ENCODE measurements around the gene ARID1B.

ARID1B gene

DNA sequence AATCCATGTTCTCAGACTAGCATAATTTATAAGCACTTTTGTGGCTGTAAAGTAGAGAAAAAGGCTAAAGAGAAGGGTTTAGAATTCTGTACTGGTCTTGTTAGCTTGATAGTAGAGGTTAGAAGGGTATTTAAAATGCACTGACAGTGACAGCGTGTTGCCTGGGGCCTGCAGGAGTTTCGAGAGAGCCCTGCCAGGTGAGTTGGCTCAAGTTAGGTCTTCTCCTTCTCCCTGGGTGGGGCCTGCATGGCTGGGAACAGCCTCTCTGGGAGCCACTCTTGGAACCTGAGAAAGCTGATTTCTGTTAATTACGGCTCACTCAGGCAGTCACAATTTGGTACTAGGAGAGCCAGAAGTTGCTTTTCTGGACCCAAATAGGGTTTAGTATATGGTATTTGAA, 103.7 kb downstream of the ARID1B start:
- Histone ChIP-seq H3K9me3 (no peaks in the 10 kb centered on the region), H3K27me3 (ENCODE audit: low read depth) (no peaks in the 10 kb centered on the region), H3K36me3 (replicated peaks) (no peaks in the 10 kb centered on the region), H3K4me3 (no peak overlapping the region), H3K4me1 (peaks cover 9% of the 10 kb centered on the region; the same call in 1 of the 2 replicates)
- in situ Hi-C loops (cut with MboI; ENCODE audit: low sequenced_read_pairs) = no loop called here
- no peak for DNase-seq (ENCODE audit: low spot score in 2 of 2)

DNA sequence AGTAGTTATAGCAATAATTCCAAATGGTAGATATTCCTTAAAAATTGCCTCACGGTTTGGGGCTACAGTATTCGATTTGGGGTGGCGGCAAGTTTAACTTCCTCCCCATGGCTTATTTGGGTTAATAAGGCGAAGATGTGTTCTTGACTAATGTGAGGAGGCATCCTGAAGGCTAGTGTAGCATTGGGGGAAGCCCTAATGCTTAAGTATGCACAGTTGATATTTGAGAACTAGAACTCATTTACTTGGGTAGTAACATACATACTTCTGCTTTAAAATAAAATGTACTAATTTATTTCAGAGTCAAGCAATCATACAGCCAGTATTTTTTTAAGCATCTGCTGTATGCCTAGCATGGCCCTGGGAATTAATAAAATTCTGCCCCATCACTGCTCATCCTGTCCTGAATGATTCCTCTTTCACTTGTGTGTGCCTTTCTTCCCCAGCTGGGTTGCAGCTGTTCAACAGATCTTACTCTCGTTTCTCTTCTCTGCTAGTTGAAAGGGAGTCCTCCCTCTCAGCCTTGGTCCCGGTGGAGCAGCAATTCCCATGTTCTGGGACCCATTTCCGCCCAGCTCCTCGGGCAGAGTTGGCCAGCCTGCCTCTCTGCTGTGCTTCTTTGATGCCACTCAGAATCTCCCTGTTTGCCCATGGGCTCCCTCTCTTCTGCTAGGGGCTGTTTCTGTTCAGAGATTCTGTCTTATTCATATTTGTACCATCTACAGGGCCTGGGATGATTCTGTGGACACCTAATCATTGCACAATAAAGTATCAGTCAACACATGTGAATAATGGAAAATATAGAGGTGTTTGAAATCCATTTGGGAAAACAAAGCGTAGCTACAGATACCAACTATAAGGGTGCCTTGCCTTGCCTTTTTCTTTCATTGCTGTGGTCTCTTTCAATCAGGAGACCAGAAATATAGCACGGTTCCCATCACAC, 104.8 kb downstream of the ARID1B start:
- Histone ChIP-seq H3K27me3 (ENCODE audit: low read depth) (no peaks in the 10 kb centered on the region), H3K36me3 (replicated peaks) (no peaks in the 10 kb centered on the region), H3K4me3 (no peak overlapping the region), H3K4me1 (peaks cover 9% of the 10 kb centered on the region; the same call in 1 of the 2 replicates), H3K9me3 (no peaks in the 10 kb centered on the region)
- in situ Hi-C loops (cut with MboI; ENCODE audit: low sequenced_read_pairs) = no loop called here
- DNase-seq (ENCODE audit: low spot score in 2 of 2) = no peak

DNA sequence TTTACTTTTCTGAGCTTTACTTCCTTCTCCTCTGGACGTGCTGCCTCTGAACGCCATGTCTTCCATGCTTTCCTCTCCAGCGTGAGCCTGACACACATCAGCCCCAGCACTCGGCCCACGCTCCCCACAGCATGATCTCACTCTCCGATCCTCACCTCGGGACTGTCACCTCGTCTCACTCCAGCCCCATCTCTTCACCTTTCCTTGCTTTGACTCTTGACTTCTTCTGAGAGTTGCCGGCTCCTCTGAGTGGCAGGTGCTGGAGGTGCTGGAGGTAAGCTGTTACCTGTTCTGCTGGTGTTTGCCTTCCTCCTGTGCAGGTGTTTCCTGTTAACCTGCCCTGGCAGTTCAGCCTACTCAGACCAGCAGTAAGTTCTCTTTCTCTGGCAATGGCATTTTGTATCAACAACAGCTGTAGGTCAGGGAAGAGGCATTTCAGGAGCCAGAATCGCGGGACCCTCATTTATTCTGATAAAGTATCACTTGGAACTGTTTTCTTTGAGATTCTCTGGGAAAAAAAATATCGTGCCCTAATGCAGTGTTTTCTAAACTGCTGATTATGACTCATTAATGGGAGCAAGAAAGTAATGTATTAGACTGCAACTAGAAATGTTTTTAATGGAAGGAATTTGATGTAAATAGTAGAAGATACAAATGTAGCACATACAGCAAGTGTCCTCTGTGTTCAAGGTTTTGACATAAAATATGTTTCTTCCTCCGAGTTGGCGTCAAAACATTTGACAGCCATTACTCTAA, 106.5 kb downstream of the ARID1B start:
- in situ Hi-C loops (cut with MboI; ENCODE audit: low sequenced_read_pairs) = no loop called here
- Histone ChIP-seq H3K9me3 (no peaks in the 10 kb centered on the region), H3K4me3 (no peak overlapping the region), H3K36me3 (replicated peaks) (no peaks in the 10 kb centered on the region), H3K27me3 (ENCODE audit: low read depth) (no peaks in the 10 kb centered on the region), H3K4me1 (peaks cover 17% of the 10 kb centered on the region)
- DNase-seq (ENCODE audit: low spot score in 2 of 2) = no peak

DNA sequence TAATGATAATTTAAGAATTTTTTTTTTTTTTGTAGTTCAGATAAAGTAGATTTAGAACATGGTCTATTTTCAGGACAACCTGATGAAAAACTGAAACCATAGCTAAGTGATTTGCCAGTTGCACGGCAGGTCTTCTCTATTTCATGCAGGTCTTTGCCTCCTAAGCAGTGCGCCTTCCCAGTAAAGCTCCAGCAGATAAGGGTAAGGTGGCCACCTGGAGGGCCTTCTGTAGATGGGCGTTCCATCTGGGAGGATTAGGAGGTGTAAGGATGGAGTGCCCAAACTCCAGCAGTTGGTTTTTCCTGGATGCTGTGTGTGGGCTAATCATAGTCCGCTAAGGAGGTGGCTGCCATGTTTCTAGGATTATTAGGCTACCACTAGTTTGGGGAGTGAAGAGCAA, 107.1 kb downstream of the ARID1B start:
- H3K27me3 ChIP-seq (ENCODE audit: low read depth) = no peaks in the 10 kb centered on the region
- DNase-seq (ENCODE audit: low spot score in 2 of 2) = no peak
- H3K4me1 ChIP-seq = peaks cover 22% of the 10 kb centered on the region
- H3K4me3 ChIP-seq = no peak overlapping the region
- H3K36me3 ChIP-seq (replicated peaks) = no peaks in the 10 kb centered on the region
- in situ Hi-C loops (cut with MboI; ENCODE audit: low sequenced_read_pairs) = no loop called here
- no peaks in the 10 kb centered on the region for H3K9me3 ChIP-seq

DNA sequence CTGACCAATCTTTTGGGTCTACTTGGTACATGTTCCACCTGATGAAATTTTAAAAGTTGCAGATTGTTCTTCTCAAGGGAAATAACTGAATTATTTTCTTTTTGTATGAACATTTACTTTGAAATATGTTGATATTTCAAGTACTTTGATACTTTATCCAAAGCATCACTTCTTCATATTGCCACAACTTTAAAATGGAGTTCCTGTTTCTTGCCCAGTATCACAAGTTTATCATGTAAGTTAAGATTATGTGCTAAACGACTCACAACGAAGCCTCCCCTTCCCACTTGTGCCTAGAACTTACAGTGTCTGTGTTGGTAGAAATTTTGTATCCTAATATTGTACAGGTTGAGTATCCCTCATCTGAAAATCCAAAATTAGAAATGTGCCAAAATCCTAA, 108.4 kb downstream of the ARID1B start:
- no peaks in the 10 kb centered on the region for H3K9me3 ChIP-seq
- H3K4me1 ChIP-seq = peaks cover 18% of the 10 kb centered on the region
- H3K4me3 ChIP-seq = no peak overlapping the region
- no peaks in the 10 kb centered on the region for H3K36me3 ChIP-seq (replicated peaks)
- in situ Hi-C loops (cut with MboI; ENCODE audit: low sequenced_read_pairs) = no loop called here
- DNase-seq (ENCODE audit: low spot score in 2 of 2) = no peak
- no peaks in the 10 kb centered on the region for H3K27me3 ChIP-seq (ENCODE audit: low read depth)

DNA sequence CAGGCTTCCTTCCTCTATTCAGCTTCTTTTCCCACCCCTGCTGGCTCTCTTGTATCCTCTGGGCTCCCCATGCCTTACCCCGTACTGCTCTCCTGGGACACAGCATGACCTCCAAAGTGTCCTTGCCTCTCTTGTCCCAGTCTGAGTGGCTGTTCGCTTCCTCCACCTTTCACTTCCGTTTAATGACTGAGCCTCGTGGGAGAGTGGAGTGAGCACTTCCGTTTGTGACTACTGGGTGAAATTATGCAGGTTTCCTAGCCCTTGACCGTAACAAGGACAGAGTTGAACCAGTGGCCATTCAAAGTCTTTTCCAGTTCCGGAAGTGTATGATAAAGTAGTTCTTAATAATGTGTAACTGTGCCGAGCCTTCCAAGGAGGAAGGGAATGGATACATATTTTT, 109.2 kb downstream of the ARID1B start:
- no peak for DNase-seq (ENCODE audit: low spot score in 2 of 2)
- H3K9me3 ChIP-seq = no peaks in the 10 kb centered on the region
- H3K4me1 ChIP-seq = peaks cover 23% of the 10 kb centered on the region
- no peaks in the 10 kb centered on the region for H3K36me3 ChIP-seq (replicated peaks)
- in situ Hi-C loops (cut with MboI; ENCODE audit: low sequenced_read_pairs) = no loop called here
- no peaks in the 10 kb centered on the region for H3K27me3 ChIP-seq (ENCODE audit: low read depth)
- H3K4me3 ChIP-seq = no peak overlapping the region

DNA sequence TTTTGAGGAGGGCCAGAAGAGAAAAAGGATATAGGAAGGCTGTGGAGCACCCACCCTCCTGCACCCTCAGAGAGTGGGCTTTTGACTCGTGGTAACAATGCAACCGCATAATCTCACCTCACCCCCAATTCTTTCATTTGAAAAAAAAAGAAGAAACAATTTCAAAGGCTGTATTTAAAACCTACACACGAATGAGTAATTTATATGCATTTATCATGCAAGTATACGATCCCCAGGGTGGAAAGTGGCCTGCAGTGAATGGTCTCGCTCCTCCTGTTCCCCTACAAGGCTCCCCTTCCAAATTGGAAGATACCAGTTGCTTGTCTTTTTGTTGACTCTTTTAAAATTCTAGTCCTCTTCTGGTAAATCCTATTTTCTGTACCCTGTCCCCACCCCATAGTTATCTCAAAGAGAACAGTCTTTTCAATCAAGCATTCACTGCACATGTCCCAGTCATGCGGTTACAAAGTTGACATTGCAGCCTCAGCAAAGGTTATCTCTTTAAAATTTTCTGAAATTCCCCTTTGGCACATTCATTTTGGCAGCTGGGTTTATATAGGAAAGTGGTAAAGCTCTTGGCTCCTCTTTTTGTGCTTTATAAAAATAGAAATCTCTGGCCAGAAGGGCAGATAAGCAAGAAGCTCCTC, 110.6 kb downstream of the ARID1B start:
- H3K9me3 ChIP-seq = no peaks in the 10 kb centered on the region
- H3K4me3 ChIP-seq = no peak overlapping the region
- in situ Hi-C loops (cut with MboI; ENCODE audit: low sequenced_read_pairs) = no loop called here
- H3K4me1 ChIP-seq = peaks cover 23% of the 10 kb centered on the region
- H3K27me3 ChIP-seq (ENCODE audit: low read depth) = no peaks in the 10 kb centered on the region
- no peaks in the 10 kb centered on the region for H3K36me3 ChIP-seq (replicated peaks)
- DNase-seq (ENCODE audit: low spot score in 2 of 2) = peak; percentile 43 to 57

DNA sequence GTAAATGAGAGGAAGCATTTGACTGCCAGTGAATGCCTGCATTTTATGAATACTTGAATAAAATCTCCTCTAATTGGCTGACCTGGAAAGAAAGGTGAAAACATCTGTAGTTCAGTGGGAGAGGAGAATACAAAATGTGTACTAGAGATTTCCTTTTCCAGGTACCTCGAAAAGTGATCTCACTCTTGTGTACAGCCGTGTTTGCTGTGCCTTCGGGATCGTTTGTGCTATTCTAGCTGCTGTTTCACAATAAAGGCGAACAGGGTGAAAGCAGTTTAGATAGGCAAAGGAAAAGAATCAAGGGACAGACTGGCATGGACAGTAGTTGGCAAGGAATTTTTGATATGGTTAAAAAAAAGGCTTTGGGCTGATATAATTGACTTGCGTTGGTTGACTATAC, 112.3 kb downstream of the ARID1B start:
- Histone ChIP-seq H3K4me3 (no peak overlapping the region), H3K36me3 (replicated peaks) (no peaks in the 10 kb centered on the region), H3K9me3 (no peaks in the 10 kb centered on the region), H3K4me1 (peaks cover 23% of the 10 kb centered on the region), H3K27me3 (ENCODE audit: low read depth) (no peaks in the 10 kb centered on the region)
- no peak for DNase-seq (ENCODE audit: low spot score in 2 of 2)
- in situ Hi-C loops (cut with MboI; ENCODE audit: low sequenced_read_pairs) = no loop called here

DNA sequence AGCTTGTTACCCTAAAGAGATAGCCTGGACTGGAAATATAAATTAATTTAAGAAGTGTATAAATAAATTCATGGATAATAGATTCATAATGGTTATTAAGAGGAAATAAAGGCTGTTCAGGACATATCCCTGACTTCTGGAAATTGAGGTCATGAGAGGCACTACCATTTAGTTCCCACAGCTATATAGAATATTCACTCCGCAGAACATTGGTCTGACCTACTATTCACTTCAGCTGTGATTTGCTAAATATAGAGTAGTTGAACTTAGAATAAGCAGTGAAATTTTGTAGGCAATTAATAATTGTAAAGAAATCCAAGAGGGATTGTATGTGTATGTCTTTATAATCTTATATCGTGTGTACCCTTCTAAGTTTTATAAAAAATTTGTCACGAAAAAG, 112.8 kb downstream of the ARID1B start:
- Histone ChIP-seq H3K4me1 (peaks cover 23% of the 10 kb centered on the region), H3K4me3 (no peak overlapping the region), H3K36me3 (replicated peaks) (no peaks in the 10 kb centered on the region), H3K9me3 (no peaks in the 10 kb centered on the region), H3K27me3 (ENCODE audit: low read depth) (no peaks in the 10 kb centered on the region)
- no peak for DNase-seq (ENCODE audit: low spot score in 2 of 2)
- in situ Hi-C loops (cut with MboI; ENCODE audit: low sequenced_read_pairs) = no loop called here

DNA sequence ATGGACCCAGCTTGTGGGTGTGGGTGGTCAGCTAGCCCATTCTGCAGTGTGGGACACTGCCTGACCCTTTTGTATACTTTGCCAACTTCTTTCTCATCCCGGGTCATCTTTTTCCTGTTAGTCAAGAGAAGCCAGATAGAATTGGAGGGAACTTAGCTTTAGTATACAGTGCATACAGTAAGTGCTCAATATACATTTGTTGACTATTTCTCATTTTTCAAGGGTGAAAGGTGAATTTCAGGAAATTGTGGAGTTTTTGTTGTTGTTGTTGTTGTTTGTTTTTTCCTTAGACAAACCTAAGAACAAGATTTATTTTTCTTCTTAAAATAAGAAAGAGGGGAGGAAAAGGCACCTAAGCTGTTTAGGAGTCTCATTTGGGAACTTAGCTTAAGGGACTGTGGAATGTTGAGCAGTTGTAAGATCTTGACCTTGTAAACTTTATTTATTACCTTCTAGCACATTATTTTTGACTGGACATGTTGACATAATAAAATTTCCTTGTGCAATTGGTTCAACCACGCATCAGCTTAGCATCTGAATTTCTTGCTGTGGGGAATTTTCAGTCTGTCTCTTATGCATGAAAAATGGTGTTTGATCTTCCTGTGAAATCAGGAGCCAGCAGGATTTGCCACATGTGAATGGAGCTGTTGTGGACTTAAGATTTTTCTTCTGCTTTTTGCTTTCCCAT, 113.6 kb downstream of the ARID1B start:
- in situ Hi-C loops (cut with MboI; ENCODE audit: low sequenced_read_pairs) = no loop called here
- H3K4me1 ChIP-seq = peaks cover 23% of the 10 kb centered on the region
- DNase-seq (ENCODE audit: low spot score in 2 of 2) = no peak
- H3K9me3 ChIP-seq = no peaks in the 10 kb centered on the region
- H3K27me3 ChIP-seq (ENCODE audit: low read depth) = no peaks in the 10 kb centered on the region
- H3K36me3 ChIP-seq (replicated peaks) = no peaks in the 10 kb centered on the region
- H3K4me3 ChIP-seq = no peak overlapping the region

DNA sequence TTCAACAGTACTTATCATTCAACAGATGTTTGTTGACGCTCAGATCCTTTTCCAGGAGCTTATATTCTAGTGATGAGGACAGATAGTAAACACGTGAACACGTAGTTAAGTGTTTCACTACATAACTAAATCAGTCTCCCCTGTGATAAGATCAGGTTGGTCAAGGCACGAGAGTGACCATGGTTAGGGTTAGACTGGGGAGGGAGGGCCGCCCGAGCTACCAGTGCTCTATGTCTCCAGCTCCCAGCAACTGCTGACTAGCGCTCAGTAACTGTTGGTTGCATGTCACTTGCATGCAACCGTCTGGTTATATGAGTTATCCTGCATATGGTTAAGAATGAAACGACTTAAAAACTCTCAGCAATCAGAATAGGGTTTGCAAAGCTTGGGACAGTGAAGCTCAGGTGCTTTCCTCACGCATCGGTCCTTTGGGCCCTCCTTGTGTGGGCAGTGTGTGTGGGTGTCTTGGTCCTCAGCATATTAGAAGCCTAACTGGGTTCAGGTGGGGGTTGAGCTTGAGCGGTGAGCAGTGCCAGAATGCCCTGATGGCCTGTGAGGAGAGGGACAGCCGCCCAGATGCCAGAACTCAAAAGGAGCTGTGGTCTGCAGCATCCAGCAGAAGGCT, 120.8 kb downstream of the ARID1B start:
- DNase-seq (ENCODE audit: low spot score in 2 of 2) = no peak
- Histone ChIP-seq H3K9me3 (no peaks in the 10 kb centered on the region), H3K4me1 (no peaks in the 10 kb centered on the region), H3K4me3 (no peak overlapping the region), H3K36me3 (replicated peaks) (no peaks in the 10 kb centered on the region), H3K27me3 (ENCODE audit: low read depth) (no peaks in the 10 kb centered on the region)
- in situ Hi-C loops (cut with MboI; ENCODE audit: low sequenced_read_pairs) = no loop called here

DNA sequence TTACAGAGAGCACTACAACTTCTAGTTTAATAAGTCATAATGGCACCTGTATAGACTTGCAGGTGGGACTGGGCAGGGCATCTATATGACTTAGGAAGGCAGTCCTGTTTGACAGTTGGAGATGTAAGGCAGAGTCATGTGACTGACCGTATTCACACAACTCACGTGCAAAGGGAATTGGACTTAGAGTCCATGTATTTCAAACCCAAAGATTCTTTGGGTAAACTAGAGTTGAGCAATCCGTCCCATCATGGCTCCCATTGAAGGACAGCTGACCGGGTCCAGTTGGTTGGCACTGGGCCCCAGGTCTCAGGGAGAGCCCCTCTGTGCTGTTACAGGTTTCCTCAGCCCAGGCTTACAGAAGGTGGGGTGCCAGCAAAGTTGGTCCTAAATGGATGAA, 121.9 kb downstream of the ARID1B start:
- no peak overlapping the region for H3K4me3 ChIP-seq
- DNase-seq (ENCODE audit: low spot score in 2 of 2) = no peak
- no peaks in the 10 kb centered on the region for H3K9me3 ChIP-seq
- in situ Hi-C loops (cut with MboI; ENCODE audit: low sequenced_read_pairs) = no loop called here
- H3K4me1 ChIP-seq = no peaks in the 10 kb centered on the region
- no peaks in the 10 kb centered on the region for H3K27me3 ChIP-seq (ENCODE audit: low read depth)
- no peaks in the 10 kb centered on the region for H3K36me3 ChIP-seq (replicated peaks)

DNA sequence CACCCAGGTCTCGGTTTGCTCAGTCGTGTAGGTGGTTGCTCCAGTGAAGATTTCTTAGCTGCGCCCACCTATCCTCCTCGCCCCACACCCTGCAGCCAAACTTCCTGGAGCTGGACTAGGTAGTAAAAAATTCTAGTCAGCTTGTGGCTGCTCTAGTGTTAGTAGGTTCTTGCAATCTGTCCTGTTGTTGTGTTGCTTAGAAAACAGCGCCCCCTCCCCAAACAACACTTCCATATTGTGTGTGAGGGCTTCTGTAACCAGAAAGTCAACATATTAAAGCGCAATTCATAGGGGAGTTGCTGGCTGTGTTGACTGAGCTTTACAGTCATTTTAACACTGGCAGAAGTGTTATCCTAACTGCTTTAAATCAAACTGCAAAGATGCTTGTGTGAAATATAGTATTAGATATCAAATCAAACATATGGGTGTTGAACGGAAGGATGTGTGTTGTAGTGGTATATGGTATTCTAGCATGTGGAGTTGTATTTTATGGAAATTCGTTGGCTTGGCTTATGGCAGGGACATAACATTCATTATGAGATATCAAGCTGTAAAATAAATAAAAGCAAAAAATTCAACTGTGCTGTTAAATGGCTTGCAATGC, 122.5 kb downstream of the ARID1B start:
- no peak for DNase-seq (ENCODE audit: low spot score in 2 of 2)
- Histone ChIP-seq H3K36me3 (replicated peaks) (no peaks in the 10 kb centered on the region), H3K27me3 (ENCODE audit: low read depth) (no peaks in the 10 kb centered on the region), H3K9me3 (no peaks in the 10 kb centered on the region), H3K4me1 (no peaks in the 10 kb centered on the region), H3K4me3 (no peak overlapping the region)
- in situ Hi-C loops (cut with MboI; ENCODE audit: low sequenced_read_pairs) = no loop called here

Data from HAP-1 (cell line).